KOPT-K1 (cell line): ENCODE data around the gene ARMH1.
"Not testable (repeated sequence)": the region's sequence is repeated elsewhere in the genome, so short reads cannot be mapped to it uniquely, and the experiment has no call there.

ENCODE experiments used
- H3K27ac ChIP-seq: fragments of 200-600 bp; sonication (generic); 2 replicates; pipeline ENCODE4 v1.5.1; 2016; ENCODE audit warnings: antibody characterized with exemption, mild to moderate bottlenecking, low read depth, low read length; ENCODE audit not compliant: poor library complexity, severe bottlenecking
- H3K36me3 ChIP-seq: fragments of 200-600 bp; sonication (generic); 2 replicates; pipeline ENCODE4 v1.5.1; 2017; ENCODE audit warnings: antibody characterized with exemption, mild to moderate bottlenecking, low read length, moderate library complexity; ENCODE audit not compliant: insufficient read depth
- H3K9me3 ChIP-seq: fragments of 200-600 bp; sonication (generic); 2 replicates; pipeline ENCODE4 v1.5.1; 2017; ENCODE audit warnings: antibody characterized with exemption, low read length, mild to moderate bottlenecking; ENCODE audit not compliant: insufficient read depth, poor library complexity, severe bottlenecking

The ARMH1 gene

DNA sequence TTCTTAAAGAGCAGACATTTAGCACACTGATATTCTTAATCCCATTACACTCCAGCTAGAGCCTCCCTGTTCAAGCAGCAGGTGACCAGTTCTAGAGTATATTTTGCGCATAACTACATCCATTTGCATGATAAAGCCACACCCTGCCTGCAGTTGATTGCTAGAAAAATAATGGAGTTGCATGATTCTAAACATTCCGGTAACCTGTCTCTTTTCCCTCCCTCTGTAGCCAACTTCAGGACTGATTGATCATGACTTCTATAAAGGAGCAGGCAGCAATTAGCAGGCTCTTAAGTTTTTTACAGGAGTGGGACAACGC, 14.9 kb downstream of the ARMH1 start:
- Histone ChIP-seq H3K27ac (no peak overlapping the region), H3K36me3 (no peaks in the 10 kb centered on the region), H3K9me3 (no peaks in the 10 kb centered on the region)

- no peak overlapping the region for H3K27ac ChIP-seq
- H3K36me3 ChIP-seq: 0 out of 2 replicates have a peak, but pooled peaks cover 6% of the 10 kb centered on the region
- no peaks in the 10 kb centered on the region for H3K9me3 ChIP-seq
These were observed 18.6 kb downstream of the ARMH1 start for GRCh38 chr1:44693159-44693558.

DNA sequence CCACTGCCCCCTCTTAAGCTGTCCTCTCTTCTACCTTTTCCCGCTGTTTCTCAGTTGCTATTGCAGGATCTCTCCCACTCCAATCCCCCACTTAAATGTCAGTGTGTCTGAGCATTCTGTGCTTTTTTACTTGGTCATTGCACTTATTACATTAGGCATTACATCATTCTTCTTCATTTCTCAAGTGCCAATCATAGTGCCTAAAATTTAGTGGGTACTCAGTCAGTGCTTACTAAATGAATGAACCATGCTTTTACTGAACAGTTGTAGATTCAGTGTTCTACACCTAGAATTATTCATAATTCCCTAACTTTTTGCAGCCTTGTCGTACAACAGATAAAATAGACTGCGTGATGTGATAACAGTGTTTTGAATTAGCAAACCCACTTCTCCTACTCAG, 19.4 kb downstream of the ARMH1 start:
- 0 out of 2 replicates have a peak, but pooled peaks cover 6% of the 10 kb centered on the region for H3K36me3 ChIP-seq
- H3K9me3 ChIP-seq: no peaks in the 10 kb centered on the region
- H3K27ac ChIP-seq: no peak overlapping the region

DNA sequence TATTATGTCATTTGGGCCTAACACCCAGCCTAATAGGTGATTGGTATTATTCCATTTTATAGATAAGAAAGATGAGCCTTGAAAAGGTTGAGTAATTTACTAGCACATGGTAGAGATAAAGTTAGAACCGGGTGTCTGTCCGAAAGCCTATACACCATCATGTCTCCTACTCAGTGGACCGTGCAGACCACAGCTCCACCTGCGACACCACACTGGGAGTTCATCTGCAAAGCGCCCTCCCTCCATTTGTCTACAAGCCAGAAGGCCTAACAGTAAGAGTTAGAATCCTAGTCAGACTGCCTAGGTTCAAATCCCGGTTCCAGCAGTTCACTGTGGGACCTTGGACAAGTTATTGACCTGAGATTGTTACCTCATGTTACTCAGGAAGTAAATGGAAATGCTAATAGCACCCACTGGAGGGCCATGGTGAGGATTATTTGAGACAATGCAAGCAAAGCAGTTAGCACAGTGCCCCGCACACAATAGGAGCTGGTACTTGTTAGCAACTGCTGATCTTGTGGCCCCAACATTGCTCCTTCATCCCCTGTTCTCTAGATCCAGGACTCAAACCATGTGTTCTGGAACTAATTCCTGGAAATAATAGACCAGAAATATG, 20.5 kb downstream of the ARMH1 start:
- H3K9me3 ChIP-seq: no peaks in the 10 kb centered on the region
- H3K27ac ChIP-seq: no peak overlapping the region
- H3K36me3 ChIP-seq: peaks cover 12% of the 10 kb centered on the region; the same call in 1 of the 2 replicates

GRCh38 chr1:44695671-44696070, 21.2 kb downstream of the ARMH1 start:
- no peak overlapping the region for H3K27ac ChIP-seq
- peaks cover 19% of the 10 kb centered on the region; the same call in 1 of the 2 replicates for H3K36me3 ChIP-seq

DNA sequence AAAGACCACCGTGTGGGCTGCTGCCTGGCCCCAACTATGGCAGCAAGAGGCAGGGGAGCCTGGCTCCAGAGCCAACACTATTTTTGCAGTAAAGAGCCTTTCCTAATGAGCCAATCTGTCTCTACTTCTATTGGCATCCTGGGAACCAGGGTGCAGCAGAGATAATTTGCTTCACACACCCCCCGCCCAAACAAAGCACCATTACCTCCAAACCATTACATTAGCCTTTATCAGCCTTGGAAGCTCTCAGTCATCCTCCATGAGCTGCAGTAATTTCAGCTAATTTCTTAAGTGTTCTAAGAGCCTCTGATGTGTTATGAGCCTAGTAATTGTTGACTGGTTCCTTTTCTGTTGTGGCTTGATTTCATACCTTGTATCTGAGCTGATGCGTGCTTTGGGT, 21.6 kb downstream of the ARMH1 start:
- H3K36me3 ChIP-seq: peaks cover 23% of the 10 kb centered on the region; the same call in 1 of the 2 replicates
- H3K9me3 ChIP-seq: no peaks in the 10 kb centered on the region
- no peak overlapping the region for H3K27ac ChIP-seq

More at GRCh38 chr1:44695671-44696070, 21.2 kb downstream of the ARMH1 start:
- no peaks in the 10 kb centered on the region for H3K9me3 ChIP-seq

GRCh38 chr1:44696789-44697345, 22.4 kb downstream of the ARMH1 start:
- peaks cover 31% of the 10 kb centered on the region; the same call in 1 of the 2 replicates for H3K36me3 ChIP-seq
- H3K27ac ChIP-seq: no peak overlapping the region
- no peaks in the 10 kb centered on the region for H3K9me3 ChIP-seq

DNA sequence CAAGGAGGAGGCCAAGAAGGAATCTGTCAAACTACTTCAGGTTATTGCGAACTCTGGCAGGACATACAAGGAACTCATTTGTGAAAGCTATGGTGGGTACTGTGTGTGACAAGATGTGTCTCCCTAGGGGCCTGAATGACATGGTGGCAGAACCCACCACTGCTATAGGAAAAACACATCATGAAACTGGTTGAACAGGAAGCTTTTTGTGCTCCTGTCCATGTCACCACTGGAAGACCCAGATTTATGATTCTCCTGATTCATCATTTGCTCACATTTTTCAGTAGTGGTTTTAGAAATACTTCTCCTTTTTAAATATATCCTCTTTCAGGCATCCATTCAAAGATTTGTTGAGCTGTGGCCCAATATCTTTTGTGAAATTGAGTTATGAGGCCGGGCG, 23.6 kb downstream of the ARMH1 start:
- Histone ChIP-seq H3K27ac (no peak overlapping the region), H3K9me3 (no peaks in the 10 kb centered on the region), H3K36me3 (peaks cover 33% of the 10 kb centered on the region; the same call in 1 of the 2 replicates)

- H3K9me3 ChIP-seq: not testable (repeated sequence)
These were observed 24.9 kb downstream of the ARMH1 start for GRCh38 chr1:44699375-44699774.

DNA sequence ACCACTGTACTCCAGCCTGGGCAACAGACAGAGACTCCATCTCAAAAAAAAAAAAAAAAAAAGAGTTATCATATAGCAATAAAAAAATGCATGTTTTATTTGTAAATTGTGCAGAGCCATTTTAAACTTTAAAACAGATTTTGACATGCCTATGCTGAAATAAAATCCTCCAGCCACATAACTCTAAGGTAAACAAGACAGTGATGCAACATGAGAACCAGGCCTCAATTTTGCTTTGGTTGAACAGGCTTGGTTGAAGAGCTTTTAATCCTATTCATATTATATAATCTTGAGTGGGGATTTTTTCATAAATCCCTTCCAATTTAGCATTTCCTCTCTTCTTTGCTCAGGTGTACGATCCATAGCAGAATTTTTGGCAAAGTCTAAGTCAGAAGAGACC, 26.1 kb downstream of the ARMH1 start:
- no peak overlapping the region for H3K27ac ChIP-seq
- H3K36me3 ChIP-seq: peaks cover 33% of the 10 kb centered on the region; the same call in 1 of the 2 replicates
- no peaks in the 10 kb centered on the region for H3K9me3 ChIP-seq

More at GRCh38 chr1:44699375-44699774, 24.9 kb downstream of the ARMH1 start:
- peaks cover 33% of the 10 kb centered on the region; the same call in 1 of the 2 replicates for H3K36me3 ChIP-seq
- not testable (repeated sequence) for H3K27ac ChIP-seq

GRCh38 chr1:44701141-44701573, 26.6 kb downstream of the ARMH1 start:
- Histone ChIP-seq H3K36me3 (peaks cover 33% of the 10 kb centered on the region; the same call in 1 of the 2 replicates), H3K9me3 (no peaks in the 10 kb centered on the region), H3K27ac (no peak overlapping the region)

GRCh38 chr1:44705470-44705869, 31.0 kb downstream of the ARMH1 start:
- peaks cover 23% of the 10 kb centered on the region; the same call in 1 of the 2 replicates for H3K36me3 ChIP-seq
- H3K27ac ChIP-seq: no peak overlapping the region
- H3K9me3 ChIP-seq: no peaks in the 10 kb centered on the region

GRCh38 chr1:44705938-44706337, 31.4 kb downstream of the ARMH1 start:
- Histone ChIP-seq H3K36me3 (peaks cover 18% of the 10 kb centered on the region; the same call in 1 of the 2 replicates), H3K9me3 (no peaks in the 10 kb centered on the region), H3K27ac (no peak overlapping the region)

GRCh38 chr1:44707112-44707881, 32.8 kb downstream of the ARMH1 start:
- H3K27ac ChIP-seq: no peak overlapping the region
- H3K9me3 ChIP-seq: no peaks in the 10 kb centered on the region
- peaks cover 7% of the 10 kb centered on the region; the same call in 1 of the 2 replicates for H3K36me3 ChIP-seq
